AG09319 (cell line): Measurements from ENCODE around the gene CLIC5.

Experiments used
- DNase-seq: peaks from one replicate; pipeline ENCODE4 v3.0.0-alpha.2; 2010; ENCODE audit warnings: low read depth; ENCODE audit errors: extremely low read depth
- TF ChIP-seq, protein P1 (sequence below): IDR thresholded peaks from 2 replicates; pipeline ENCODE4 v1.5.1; 2011; ENCODE audit warnings: low read depth, mild to moderate bottlenecking, inconsistent platforms, low read length, moderate library complexity

Gene CLIC5

GRCh38 chr6:46022106-46022948 is 6.7 kb upstream of the CLIC5 start:
- TF ChIP-seq, protein P1, sequence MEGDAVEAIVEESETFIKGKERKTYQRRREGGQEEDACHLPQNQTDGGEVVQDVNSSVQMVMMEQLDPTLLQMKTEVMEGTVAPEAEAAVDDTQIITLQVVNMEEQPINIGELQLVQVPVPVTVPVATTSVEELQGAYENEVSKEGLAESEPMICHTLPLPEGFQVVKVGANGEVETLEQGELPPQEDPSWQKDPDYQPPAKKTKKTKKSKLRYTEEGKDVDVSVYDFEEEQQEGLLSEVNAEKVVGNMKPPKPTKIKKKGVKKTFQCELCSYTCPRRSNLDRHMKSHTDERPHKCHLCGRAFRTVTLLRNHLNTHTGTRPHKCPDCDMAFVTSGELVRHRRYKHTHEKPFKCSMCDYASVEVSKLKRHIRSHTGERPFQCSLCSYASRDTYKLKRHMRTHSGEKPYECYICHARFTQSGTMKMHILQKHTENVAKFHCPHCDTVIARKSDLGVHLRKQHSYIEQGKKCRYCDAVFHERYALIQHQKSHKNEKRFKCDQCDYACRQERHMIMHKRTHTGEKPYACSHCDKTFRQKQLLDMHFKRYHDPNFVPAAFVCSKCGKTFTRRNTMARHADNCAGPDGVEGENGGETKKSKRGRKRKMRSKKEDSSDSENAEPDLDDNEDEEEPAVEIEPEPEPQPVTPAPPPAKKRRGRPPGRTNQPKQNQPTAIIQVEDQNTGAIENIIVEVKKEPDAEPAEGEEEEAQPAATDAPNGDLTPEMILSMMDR = no peak
- no peak for DNase-seq

DNA sequence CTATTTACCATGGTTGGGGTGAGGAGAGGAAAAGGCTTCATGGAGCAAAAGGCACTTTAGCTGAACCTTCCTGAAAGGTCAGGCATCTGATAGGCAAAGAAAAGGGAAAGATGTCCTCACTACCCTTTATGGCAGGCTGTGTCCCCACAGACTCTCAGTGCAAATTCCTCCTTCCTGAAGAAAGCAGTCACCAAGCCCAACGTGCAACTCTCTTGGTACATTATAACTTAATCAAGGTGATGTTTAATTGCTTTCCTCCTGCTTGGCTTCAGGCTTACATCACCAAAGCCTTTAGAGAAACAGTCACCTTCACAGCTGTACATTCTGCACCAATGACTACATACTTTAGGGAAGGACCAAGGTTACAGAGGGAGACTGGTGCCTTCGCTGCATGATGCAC is 2.1 kb upstream of the CLIC5 start:
- TF ChIP-seq, protein P1 = no peak
- no peak for DNase-seq

GRCh38 chr6:46016063-46016608 is 476 bp upstream of the CLIC5 start:
- TF ChIP-seq, protein P1 = no peak
- DNase-seq = no peak

DNA sequence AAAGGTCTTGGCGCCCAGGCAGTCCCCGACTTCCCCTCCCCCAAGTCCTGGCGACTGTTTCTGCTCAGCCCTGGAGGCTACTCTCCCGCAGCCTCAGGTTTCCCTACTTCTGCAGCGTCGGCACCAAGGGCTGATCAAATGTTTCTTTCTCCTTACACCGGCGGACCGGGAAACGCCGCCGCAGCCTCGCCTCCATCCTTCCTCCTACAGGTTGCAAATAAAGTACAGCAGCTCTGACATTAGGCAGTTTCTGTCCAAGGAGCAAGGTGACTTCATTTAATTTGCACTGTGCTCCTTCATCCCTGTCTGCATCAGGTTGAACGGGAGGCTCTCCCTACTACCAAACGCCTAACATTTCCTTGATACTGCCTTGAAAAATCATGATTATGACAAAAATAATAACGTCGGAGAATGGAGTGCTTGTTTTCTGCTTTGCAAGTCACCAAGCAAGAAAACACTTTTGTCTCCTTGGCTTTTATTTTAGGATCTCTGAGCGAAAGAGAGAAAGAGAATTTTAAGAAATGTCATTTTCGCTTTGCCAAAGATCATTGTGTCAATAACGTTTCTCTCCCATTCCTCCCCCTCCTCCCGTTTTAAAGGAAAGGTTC is 1.0 kb downstream of the CLIC5 start:
- DNase-seq = no peak
- TF ChIP-seq, protein P1 = no peak

GRCh38 chr6:46014046-46014445 is 1.6 kb downstream of the CLIC5 start:
- no peak for DNase-seq
- TF ChIP-seq, protein P1 = no peak

GRCh38 chr6:46013639-46014038 is 2.0 kb downstream of the CLIC5 start:
- TF ChIP-seq, protein P1 = no peak
- DNase-seq = no peak

DNA sequence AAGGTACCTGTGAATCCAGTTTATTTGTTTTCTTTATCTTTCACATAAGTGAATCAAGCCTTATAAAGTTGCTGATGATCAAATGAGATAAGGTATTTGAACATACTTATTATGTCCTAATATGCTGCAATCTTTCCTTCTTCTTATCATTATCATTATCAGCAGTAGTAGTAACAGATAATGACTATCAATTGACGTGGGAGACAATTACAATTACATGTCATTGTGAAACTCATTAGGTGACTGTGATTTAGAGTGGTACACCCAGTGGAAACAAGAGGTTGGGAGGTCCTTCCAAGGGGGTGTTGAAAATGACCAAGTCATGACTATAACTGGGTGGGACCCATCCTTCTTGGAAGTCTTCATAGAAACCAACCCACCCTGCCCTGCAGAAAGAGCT is 2.8 kb downstream of the CLIC5 start:
- DNase-seq = no peak

More for the DNA sequence above, 2.8 kb downstream of the CLIC5 start:
- TF ChIP-seq, protein P1 = no peak
